Parathyroid adenoma (tissue), 2 donors: ENCODE measurements around the gene TRAF3IP3.

Experiments used
- H2AFZ ChIP-seq: fragments of 300-600 bp; sonication (generic); one replicate; pipeline ENCODE4 v1.7.0; 2017; ENCODE audit warnings: antibody characterized with exemption, mild to moderate bottlenecking
- H3K27ac ChIP-seq: fragments of 300-600 bp; sonication (generic); one replicate; pipeline ENCODE4 v1.7.0; 2017
- H3K27me3 ChIP-seq: fragments of 300-600 bp; sonication (generic); one replicate; pipeline ENCODE4 v1.7.0; 2017; ENCODE audit warnings: low read length; ENCODE audit not compliant: control insufficient read depth, insufficient read depth
- H3K36me3 ChIP-seq: fragments of 300-600 bp; sonication (generic); one replicate; pipeline ENCODE4 v1.7.0; 2017; ENCODE audit warnings: low read length; ENCODE audit not compliant: control insufficient read depth, insufficient read depth
- H3K4me1 ChIP-seq: fragments of 300-600 bp; sonication (generic); one replicate; pipeline ENCODE4 v1.7.0; 2017; ENCODE audit warnings: control low read depth
- H3K4me2 ChIP-seq: fragments of 300-600 bp; sonication (generic); one replicate; pipeline ENCODE4 v1.7.0; 2017; ENCODE audit warnings: low read length
- H3K4me3 ChIP-seq: fragments of 300-600 bp; sonication (generic); one replicate; pipeline ENCODE4 v1.7.0; 2017; ENCODE audit warnings: low read depth, low read length
- H3K79me2 ChIP-seq: fragments of 300-600 bp; sonication (generic); one replicate; pipeline ENCODE4 v1.7.0; 2017; ENCODE audit warnings: control low read depth
- H3K9ac ChIP-seq: fragments of 300-600 bp; sonication (generic); one replicate; pipeline ENCODE4 v1.7.0; 2017; ENCODE audit warnings: mild to moderate bottlenecking
- H3K9me3 ChIP-seq: fragments of 300-600 bp; sonication (generic); one replicate; pipeline ENCODE4 v1.7.0; 2017; ENCODE audit warnings: low read length; ENCODE audit not compliant: control insufficient read depth
- TF ChIP-seq, protein P1 (sequence below): fragments of 300-600 bp; sonication (generic); IDR thresholded peaks from one replicate; pipeline ENCODE4 v1.7.0; 2017; ENCODE audit warnings: antibody characterized with exemption, mild to moderate bottlenecking
- donor health status: primary hyperparathyroidism.

TRAF3IP3 gene

DNA sequence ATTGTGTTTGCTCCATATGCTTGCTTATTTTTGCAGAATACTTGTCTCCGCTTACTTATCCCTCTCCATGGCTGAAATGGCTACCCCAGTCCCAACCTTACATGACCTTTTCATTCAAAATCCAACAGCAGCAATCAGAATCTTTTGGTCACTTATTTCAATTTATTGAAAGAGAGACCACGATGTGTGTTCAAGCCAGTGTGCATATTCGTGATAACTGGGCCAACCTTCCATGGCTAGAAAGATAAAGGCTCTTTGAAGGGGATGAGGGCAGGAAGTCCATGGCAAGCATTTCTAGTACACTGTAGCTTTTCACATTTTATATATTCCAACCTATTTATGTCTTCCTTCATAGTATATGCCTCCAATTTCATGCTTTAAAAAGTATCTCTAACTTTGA, 28.1 kb upstream of the TRAF3IP3 start:
- H3K9ac ChIP-seq, result no peak overlapping the region
- no peak overlapping the region for H3K27ac ChIP-seq
- H3K79me2 ChIP-seq, result no peaks in the 10 kb centered on the region
- H3K4me2 ChIP-seq, result no peak overlapping the region
- no peaks in the 10 kb centered on the region for H3K27me3 ChIP-seq
- no peaks in the 10 kb centered on the region for H3K4me1 ChIP-seq
- no peaks in the 10 kb centered on the region for H3K9me3 ChIP-seq
- TF ChIP-seq, protein P1, sequence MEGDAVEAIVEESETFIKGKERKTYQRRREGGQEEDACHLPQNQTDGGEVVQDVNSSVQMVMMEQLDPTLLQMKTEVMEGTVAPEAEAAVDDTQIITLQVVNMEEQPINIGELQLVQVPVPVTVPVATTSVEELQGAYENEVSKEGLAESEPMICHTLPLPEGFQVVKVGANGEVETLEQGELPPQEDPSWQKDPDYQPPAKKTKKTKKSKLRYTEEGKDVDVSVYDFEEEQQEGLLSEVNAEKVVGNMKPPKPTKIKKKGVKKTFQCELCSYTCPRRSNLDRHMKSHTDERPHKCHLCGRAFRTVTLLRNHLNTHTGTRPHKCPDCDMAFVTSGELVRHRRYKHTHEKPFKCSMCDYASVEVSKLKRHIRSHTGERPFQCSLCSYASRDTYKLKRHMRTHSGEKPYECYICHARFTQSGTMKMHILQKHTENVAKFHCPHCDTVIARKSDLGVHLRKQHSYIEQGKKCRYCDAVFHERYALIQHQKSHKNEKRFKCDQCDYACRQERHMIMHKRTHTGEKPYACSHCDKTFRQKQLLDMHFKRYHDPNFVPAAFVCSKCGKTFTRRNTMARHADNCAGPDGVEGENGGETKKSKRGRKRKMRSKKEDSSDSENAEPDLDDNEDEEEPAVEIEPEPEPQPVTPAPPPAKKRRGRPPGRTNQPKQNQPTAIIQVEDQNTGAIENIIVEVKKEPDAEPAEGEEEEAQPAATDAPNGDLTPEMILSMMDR, result no peak
- H3K36me3 ChIP-seq, result no peaks in the 10 kb centered on the region
- no peak overlapping the region for H2AFZ ChIP-seq
- H3K4me3 ChIP-seq, result no peak overlapping the region

DNA sequence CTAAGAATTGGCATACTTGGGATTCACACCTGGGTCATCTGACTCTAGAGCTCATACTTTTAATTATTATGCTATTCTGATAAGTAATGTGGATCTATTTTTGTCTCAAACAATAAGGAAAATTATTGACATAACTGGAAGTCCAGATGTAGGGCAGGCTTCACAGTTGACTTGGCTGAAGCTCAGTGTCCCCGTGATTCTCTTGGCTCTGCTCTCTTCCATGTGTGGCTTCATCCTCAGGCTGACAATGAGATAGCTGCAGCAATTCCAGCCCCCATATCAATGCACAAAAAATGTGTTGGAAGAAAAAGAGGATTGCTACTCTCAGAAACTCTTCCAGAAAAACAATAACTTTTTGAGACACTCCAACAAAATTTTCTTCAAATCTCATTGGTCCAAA, 27.4 kb upstream of the TRAF3IP3 start:
- H3K27me3 ChIP-seq, result no peaks in the 10 kb centered on the region
- H3K9ac ChIP-seq, result no peak overlapping the region
- no peak overlapping the region for H3K27ac ChIP-seq
- TF ChIP-seq, protein P1, result no peak
- H3K4me2 ChIP-seq, result no peak overlapping the region
- H3K36me3 ChIP-seq, result no peaks in the 10 kb centered on the region
- H3K4me1 ChIP-seq, result no peaks in the 10 kb centered on the region
- no peak overlapping the region for H2AFZ ChIP-seq
- H3K79me2 ChIP-seq, result no peaks in the 10 kb centered on the region
- no peak overlapping the region for H3K4me3 ChIP-seq
- no peaks in the 10 kb centered on the region for H3K9me3 ChIP-seq

DNA sequence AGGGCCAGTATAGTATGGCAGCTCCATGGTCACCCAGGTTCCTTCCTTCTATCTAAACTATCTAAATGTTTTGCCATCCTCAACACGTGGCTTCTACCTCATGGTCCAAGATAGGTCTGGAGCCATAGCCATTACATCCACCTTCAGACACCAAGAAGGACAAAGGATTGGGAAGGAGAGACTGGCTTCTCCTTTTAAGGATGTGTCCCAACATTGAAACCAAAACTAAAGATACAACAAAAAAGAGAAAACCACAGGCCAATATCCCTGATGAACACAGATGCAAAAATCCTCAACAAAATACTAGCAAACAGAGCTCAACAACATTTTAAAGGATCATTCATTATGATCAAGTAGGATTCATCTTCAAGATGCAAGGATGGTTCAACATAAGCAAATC, 26.4 kb upstream of the TRAF3IP3 start:
- H3K36me3 ChIP-seq, result no peaks in the 10 kb centered on the region
- H3K9ac ChIP-seq, result no peak overlapping the region
- H3K9me3 ChIP-seq, result no peaks in the 10 kb centered on the region
- TF ChIP-seq, protein P1, result no peak
- no peak overlapping the region for H3K27ac ChIP-seq
- H3K4me2 ChIP-seq, result no peak overlapping the region
- H3K4me3 ChIP-seq, result no peak overlapping the region
- no peak overlapping the region for H2AFZ ChIP-seq
- no peaks in the 10 kb centered on the region for H3K4me1 ChIP-seq
- H3K27me3 ChIP-seq, result no peaks in the 10 kb centered on the region
- H3K79me2 ChIP-seq, result no peaks in the 10 kb centered on the region

DNA sequence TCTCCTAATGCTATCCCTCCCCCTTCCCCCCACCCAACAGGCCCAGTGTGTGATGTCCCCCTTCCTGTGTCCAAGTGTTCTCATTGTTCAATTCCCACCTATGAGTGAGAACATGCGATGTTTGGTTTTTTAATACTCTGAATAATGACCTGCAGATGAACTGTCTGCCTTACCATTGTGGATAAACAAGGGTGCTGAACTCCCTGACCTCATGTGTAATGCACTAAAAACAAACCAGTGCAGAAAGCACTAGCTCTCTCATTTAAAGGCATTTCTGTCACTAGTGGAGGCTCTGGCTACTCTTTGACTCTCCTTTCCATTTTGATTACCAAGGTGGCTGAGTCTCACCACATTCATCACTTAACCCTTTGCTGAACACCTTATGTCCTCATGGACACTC, 23.1 kb upstream of the TRAF3IP3 start:
- H3K4me1 ChIP-seq, result no peaks in the 10 kb centered on the region
- H2AFZ ChIP-seq, result no peak overlapping the region
- no peak overlapping the region for H3K27ac ChIP-seq
- no peaks in the 10 kb centered on the region for H3K27me3 ChIP-seq
- H3K4me2 ChIP-seq, result no peak overlapping the region
- no peaks in the 10 kb centered on the region for H3K9me3 ChIP-seq
- TF ChIP-seq, protein P1, result no peak
- no peak overlapping the region for H3K9ac ChIP-seq
- H3K4me3 ChIP-seq, result no peak overlapping the region
- no peaks in the 10 kb centered on the region for H3K79me2 ChIP-seq
- no peaks in the 10 kb centered on the region for H3K36me3 ChIP-seq

DNA sequence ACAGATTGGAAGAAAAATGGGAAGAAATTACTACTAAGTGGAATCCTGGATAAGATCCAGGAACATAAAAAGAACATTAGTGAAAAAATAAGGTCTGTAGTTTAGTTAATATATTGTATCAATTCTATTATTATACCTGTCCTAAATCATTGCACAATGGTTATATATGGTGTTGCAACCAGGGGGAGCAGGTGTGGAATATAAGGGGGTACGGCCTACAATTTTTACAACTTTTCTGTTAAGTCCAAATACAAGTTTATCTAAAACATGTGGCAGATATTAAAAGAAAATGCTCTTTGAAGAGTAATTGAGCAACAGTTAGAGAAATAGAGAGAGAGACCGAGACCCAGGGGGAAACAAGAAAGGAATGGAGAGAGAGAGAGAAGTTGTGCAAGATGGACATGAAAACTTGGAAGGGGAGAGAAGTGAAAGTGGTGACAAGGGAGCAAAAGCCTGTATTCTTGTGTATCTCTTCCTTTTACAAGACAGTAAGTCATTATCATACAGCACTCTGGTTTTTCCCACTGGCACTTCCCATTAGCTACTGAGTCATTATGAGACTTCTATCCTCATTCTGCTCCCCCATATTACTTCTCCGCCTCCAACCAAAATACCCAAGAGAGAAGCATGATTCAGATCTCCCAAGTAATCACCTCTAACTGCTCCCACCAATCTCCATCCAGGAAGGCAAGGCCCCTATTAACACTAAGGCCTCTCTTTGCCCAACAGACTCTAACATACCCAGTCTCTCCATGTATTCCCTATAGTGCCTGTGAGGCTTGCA, 22.3 kb upstream of the TRAF3IP3 start:
- H3K4me3 ChIP-seq, result no peak overlapping the region
- no peaks in the 10 kb centered on the region for H3K27me3 ChIP-seq
- H3K4me1 ChIP-seq, result no peaks in the 10 kb centered on the region
- H3K9ac ChIP-seq, result no peak overlapping the region
- no peak overlapping the region for H3K27ac ChIP-seq
- no peaks in the 10 kb centered on the region for H3K79me2 ChIP-seq
- TF ChIP-seq, protein P1, result no peak
- H2AFZ ChIP-seq, result no peak overlapping the region
- H3K36me3 ChIP-seq, result no peaks in the 10 kb centered on the region
- H3K9me3 ChIP-seq, result no peaks in the 10 kb centered on the region
- no peak overlapping the region for H3K4me2 ChIP-seq
